Fibroblast of lung (primary cell): ENCODE measurements around the gene CRLF2.

Experiments
- CTCF ChIP-seq, 2 donors: IDR thresholded peaks in 1 of 2; conservative IDR thresholded peaks in 1 of 2; 1 replicate in 1 of 2; 2 replicates in 1 of 2; pipeline ENCODE4 v1.5.1; 2011 to 2012; ENCODE audit warnings: low read length in 2 of 2, control low read depth in 1 of 2, inconsistent platforms in 1 of 2, low read depth in 1 of 2, mild to moderate bottlenecking in 1 of 2
- EZH2 ChIP-seq: IDR thresholded peaks from 2 replicates; pipeline ENCODE4 v1.5.1; 2012; ENCODE audit warnings: low read length, control low read depth, mild to moderate bottlenecking; ENCODE audit errors: missing control alignments

GRCh38 chrX:1202251-1202650 lies 10.2 kb downstream of the CRLF2 start:
- TF ChIP-seq CTCF (conservative IDR thresholded peaks at IDR 0.05 in 1 of 2, IDR thresholded peaks at IDR 0.05 in 1 of 2; ENCODE audit: low read depth in 1 of 2, low read length in 2 of 2) (no peak), EZH2 (no peak)
